ENCODE data around the gene EEFSEC. TPM values are rescaled to one million over a fixed set of nuclear protein-coding genes. Genes with fewer than 3 reads are reported as not detected.

EEFSEC gene
- total RNA-seq, 1 experiment from 2014 or later, result 37.7 TPM

DNA sequence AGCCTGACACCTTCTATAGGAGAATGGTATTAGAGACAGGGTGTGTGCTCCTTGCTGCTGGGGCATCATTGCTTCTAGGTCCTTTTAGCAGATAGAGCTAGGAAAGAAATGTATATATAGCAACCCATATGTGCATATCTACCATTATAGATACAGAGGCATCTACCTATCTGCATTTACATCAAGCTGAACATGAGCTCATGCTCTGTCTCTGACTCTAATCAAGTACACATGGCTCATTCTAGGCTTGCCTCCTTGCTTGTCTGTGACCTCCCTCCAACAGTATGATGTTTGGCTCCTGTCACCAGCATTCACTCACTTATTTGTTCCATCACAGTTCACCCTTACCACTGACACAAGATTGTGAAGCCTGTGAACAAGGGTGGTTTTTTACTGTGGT is 133.4 kb downstream of the EEFSEC start:
- intact Hi-C loops (cut with micrococcal nuclease; ENCODE audit: unreplicated experiment), result no loop called here
- TF ChIP-seq, protein P1, sequence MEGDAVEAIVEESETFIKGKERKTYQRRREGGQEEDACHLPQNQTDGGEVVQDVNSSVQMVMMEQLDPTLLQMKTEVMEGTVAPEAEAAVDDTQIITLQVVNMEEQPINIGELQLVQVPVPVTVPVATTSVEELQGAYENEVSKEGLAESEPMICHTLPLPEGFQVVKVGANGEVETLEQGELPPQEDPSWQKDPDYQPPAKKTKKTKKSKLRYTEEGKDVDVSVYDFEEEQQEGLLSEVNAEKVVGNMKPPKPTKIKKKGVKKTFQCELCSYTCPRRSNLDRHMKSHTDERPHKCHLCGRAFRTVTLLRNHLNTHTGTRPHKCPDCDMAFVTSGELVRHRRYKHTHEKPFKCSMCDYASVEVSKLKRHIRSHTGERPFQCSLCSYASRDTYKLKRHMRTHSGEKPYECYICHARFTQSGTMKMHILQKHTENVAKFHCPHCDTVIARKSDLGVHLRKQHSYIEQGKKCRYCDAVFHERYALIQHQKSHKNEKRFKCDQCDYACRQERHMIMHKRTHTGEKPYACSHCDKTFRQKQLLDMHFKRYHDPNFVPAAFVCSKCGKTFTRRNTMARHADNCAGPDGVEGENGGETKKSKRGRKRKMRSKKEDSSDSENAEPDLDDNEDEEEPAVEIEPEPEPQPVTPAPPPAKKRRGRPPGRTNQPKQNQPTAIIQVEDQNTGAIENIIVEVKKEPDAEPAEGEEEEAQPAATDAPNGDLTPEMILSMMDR (IDR thresholded peaks at IDR 0.05; ENCODE audit: unreplicated experiment), result no peak
- no peaks in the 10 kb centered on the region for H3K27me3 Mint-ChIP-seq (ENCODE audit: unreplicated experiment)
- BruUV-seq (replicated peaks), result no TSS peak
- H3K4me3 Mint-ChIP-seq (ENCODE audit: low read depth, unreplicated experiment), result no peak overlapping the region
- CTCF ChIA-PET, result no interaction called here
- DNase-seq, result no peak
- H3K27ac Mint-ChIP-seq (ENCODE audit: unreplicated experiment), result no peak overlapping the region
- H3K36me3 Mint-ChIP-seq (ENCODE audit: insufficient read depth, unreplicated experiment), result no peaks in the 10 kb centered on the region
- H3K4me1 Mint-ChIP-seq (ENCODE audit: low read depth, unreplicated experiment), result no peaks in the 10 kb centered on the region
- peaks cover 5% of the 10 kb centered on the region for H3K9me3 Mint-ChIP-seq (ENCODE audit: low read depth, unreplicated experiment)

DNA sequence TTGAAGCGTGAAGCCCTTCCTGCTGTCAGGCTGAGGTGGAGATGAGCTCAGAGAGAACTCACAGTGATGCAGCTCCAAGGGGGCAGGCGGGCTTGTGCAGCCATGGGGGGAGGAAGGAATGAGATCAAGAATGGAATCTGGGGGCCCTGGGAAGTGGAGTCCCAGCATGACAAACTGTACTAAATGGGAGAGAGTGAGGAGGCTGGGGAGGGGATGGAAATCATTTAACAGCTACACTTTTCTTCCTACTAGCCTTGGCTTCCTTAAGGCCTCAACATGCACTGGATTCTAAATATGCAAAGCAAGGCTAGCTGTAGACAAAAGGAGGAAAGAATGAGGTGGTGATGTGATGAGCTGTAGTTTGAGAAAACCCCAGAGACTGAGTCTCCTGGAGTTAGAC is 133.9 kb downstream of the EEFSEC start:
- Mint-ChIP-seq H3K27ac (ENCODE audit: unreplicated experiment) (no peak overlapping the region), H3K4me3 (ENCODE audit: low read depth, unreplicated experiment) (no peak overlapping the region), H3K4me1 (ENCODE audit: low read depth, unreplicated experiment) (no peaks in the 10 kb centered on the region), H3K36me3 (ENCODE audit: insufficient read depth, unreplicated experiment) (no peaks in the 10 kb centered on the region), H3K9me3 (ENCODE audit: low read depth, unreplicated experiment) (peaks cover 5% of the 10 kb centered on the region), H3K27me3 (ENCODE audit: unreplicated experiment) (no peaks in the 10 kb centered on the region)
- no peak for DNase-seq
- no TSS peak for BruUV-seq (replicated peaks)
- TF ChIP-seq, protein P1 (IDR thresholded peaks at IDR 0.05; ENCODE audit: unreplicated experiment), result no peak
- intact Hi-C loops (cut with micrococcal nuclease; ENCODE audit: unreplicated experiment), result no loop called here
- CTCF ChIA-PET, result no interaction called here

DNA sequence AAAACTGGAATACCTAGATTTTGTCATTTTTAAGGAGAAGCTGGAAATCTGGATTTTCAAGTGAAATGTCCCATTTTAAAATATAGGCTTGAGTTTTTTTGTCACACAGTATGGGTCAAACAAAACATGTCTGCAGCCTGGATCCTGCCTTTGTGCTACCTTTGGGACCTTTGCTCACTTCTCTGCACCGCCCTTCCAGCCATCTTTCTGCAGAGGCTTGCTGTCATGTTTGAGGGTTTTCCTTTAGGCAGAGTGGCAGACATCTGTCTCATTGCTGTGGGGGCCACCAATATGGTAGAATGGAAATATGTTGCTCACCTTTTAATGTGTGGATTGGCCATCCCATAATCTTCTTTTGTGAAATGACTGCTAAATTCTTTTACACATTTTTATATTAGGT is 136.3 kb downstream of the EEFSEC start:
- no peak overlapping the region for H3K4me3 Mint-ChIP-seq (ENCODE audit: low read depth, unreplicated experiment)
- intact Hi-C loops (cut with micrococcal nuclease; ENCODE audit: unreplicated experiment), result no loop called here
- TF ChIP-seq, protein P1 (IDR thresholded peaks at IDR 0.05; ENCODE audit: unreplicated experiment), result no peak
- no TSS peak for BruUV-seq (replicated peaks)
- H3K36me3 Mint-ChIP-seq (ENCODE audit: insufficient read depth, unreplicated experiment), result no peaks in the 10 kb centered on the region
- H3K27me3 Mint-ChIP-seq (ENCODE audit: unreplicated experiment), result no peaks in the 10 kb centered on the region
- no peaks in the 10 kb centered on the region for H3K4me1 Mint-ChIP-seq (ENCODE audit: low read depth, unreplicated experiment)
- CTCF ChIA-PET, result interaction anchor here (1.1 kb wide), 1 partner anchor 9 kb away, joined by 3 read pairs; no protein-coding TSS in a partner anchor
- peaks cover 5% of the 10 kb centered on the region for H3K9me3 Mint-ChIP-seq (ENCODE audit: low read depth, unreplicated experiment)
- no peak for DNase-seq
- H3K27ac Mint-ChIP-seq (ENCODE audit: unreplicated experiment), result no peak overlapping the region

DNA sequence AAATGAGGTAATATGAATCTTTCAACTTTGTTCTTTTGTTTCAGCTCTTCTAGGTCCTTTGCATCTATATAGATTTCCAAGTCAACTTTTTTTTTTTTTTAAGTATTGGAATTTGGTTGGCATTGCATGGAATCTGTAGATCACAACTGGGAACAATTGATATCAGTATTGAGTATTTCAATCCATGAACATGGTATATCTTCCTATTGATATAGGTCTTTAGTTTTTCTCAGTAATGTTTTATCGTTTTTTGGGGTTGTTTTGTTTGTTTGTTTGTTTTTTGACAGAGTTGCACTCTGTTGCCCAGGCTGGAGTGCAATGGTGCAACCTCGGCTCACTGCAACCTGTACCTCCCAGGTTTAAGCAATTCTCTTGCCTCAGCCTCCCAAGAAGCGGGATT is 137.2 kb downstream of the EEFSEC start:
- DNase-seq, result no peak
- CTCF ChIA-PET, result no interaction called here
- Mint-ChIP-seq H3K4me1 (ENCODE audit: low read depth, unreplicated experiment) (no peaks in the 10 kb centered on the region), H3K36me3 (ENCODE audit: insufficient read depth, unreplicated experiment) (no peaks in the 10 kb centered on the region), H3K27ac (ENCODE audit: unreplicated experiment) (no peak overlapping the region), H3K27me3 (ENCODE audit: unreplicated experiment) (no peaks in the 10 kb centered on the region), H3K4me3 (ENCODE audit: low read depth, unreplicated experiment) (no peak overlapping the region), H3K9me3 (ENCODE audit: low read depth, unreplicated experiment) (peaks cover 5% of the 10 kb centered on the region)
- intact Hi-C loops (cut with micrococcal nuclease; ENCODE audit: unreplicated experiment), result no loop called here
- TF ChIP-seq, protein P1 (IDR thresholded peaks at IDR 0.05; ENCODE audit: unreplicated experiment), result no peak
- no TSS peak for BruUV-seq (replicated peaks)

Data from Calu3 (cell line).